Glutamatergic neuron (in vitro differentiated cells): ENCODE results near the gene KRTAP10-8. TPM values are rescaled to one million over a fixed set of nuclear protein-coding genes. Genes with fewer than 3 reads are reported as not detected.

Experiments
- DNase-seq: peaks from one replicate; pipeline ENCODE4 v3.0.0; 2022
- H3K27ac Mint-ChIP-seq: one replicate; pipeline ENCODE4 v1.8.0; 2020; ENCODE audit warnings: mild to moderate bottlenecking, mixed read lengths, inconsistent platforms; ENCODE audit not compliant: unreplicated experiment
- H3K27me3 Mint-ChIP-seq: one replicate; pipeline ENCODE4 v1.8.0; 2020; ENCODE audit warnings: mild to moderate bottlenecking, moderate library complexity, mixed read lengths, inconsistent platforms; ENCODE audit not compliant: unreplicated experiment
- H3K36me3 Mint-ChIP-seq: one replicate; pipeline ENCODE4 v1.8.0; 2020; ENCODE audit warnings: mild to moderate bottlenecking, mixed read lengths, inconsistent platforms; ENCODE audit not compliant: unreplicated experiment
- H3K4me1 Mint-ChIP-seq: one replicate; pipeline ENCODE4 v1.8.0; 2020; ENCODE audit warnings: mild to moderate bottlenecking, low read depth, mixed read lengths, inconsistent platforms; ENCODE audit not compliant: unreplicated experiment
- H3K4me3 Mint-ChIP-seq: one replicate; pipeline ENCODE4 v1.8.0; 2020; ENCODE audit warnings: mild to moderate bottlenecking, mixed read lengths, inconsistent platforms; ENCODE audit not compliant: unreplicated experiment
- H3K9me3 Mint-ChIP-seq: one replicate; pipeline ENCODE4 v1.8.0; 2020; ENCODE audit warnings: mild to moderate bottlenecking, moderate library complexity, mixed read lengths, inconsistent platforms; ENCODE audit not compliant: unreplicated experiment
- total RNA-seq: library from RNA; stranded (reverse); fragmentation: NEBNext Ultra II Directional; extraction: Animal tissue kit (Norgen Biotek cat#: 25700); gene quantifications from one replicate; pipeline ENCODE4 v1.2.1, GENCODE V29; 2021; ENCODE audit not compliant: unreplicated experiment
- TF ChIP-seq, protein P1 (sequence below): fragments of 200-600 bp; sonication (generic); IDR thresholded peaks from one replicate; pipeline ENCODE4 v1.5.0; 2021; ENCODE audit not compliant: partially characterized antibody, unreplicated experiment

KRTAP10-8 gene
- total RNA-seq, 1 donor from 2014 or later = not detected

DNA sequence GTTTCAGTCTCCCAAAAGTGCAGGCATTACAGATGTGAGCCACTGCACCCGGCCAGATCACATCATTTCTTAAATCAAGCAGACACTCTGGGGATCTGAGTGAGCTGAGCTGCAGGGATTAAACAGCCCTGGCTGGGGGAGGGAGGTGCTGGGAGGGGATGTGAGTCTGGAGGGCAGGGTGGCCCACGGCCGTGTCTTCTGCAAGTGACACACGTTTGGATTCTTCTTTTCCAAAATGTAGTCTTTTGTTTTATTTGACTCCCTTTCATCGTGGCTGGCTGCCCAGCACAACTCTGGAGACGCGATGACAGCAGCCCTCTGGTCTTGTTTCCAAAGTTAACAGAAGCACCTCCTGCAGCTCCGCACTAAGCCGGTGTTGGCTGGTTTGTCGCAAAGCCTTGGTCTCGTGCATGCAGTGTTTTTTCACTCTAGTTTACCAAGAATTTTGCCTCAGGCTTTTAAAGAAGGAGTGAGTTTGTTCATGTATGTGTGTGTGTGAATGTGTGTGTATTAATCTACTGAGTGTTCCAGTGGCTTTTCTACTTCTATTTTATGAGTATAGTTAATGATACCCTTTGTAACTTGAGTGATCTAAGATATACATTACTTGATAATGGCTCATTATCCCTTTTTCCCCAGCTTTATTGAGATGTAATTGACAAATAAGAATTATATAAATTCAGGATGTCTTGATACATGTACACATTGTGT lies 28.6 kb upstream of the KRTAP10-8 start:
- Mint-ChIP-seq H3K9me3 (peaks cover 6% of the 10 kb centered on the region), H3K4me1 (no peaks in the 10 kb centered on the region), H3K27ac (no peak overlapping the region), H3K27me3 (no peaks in the 10 kb centered on the region), H3K4me3 (no peak overlapping the region), H3K36me3 (peaks cover 18% of the 10 kb centered on the region)
- no peak for DNase-seq
- TF ChIP-seq, protein P1, sequence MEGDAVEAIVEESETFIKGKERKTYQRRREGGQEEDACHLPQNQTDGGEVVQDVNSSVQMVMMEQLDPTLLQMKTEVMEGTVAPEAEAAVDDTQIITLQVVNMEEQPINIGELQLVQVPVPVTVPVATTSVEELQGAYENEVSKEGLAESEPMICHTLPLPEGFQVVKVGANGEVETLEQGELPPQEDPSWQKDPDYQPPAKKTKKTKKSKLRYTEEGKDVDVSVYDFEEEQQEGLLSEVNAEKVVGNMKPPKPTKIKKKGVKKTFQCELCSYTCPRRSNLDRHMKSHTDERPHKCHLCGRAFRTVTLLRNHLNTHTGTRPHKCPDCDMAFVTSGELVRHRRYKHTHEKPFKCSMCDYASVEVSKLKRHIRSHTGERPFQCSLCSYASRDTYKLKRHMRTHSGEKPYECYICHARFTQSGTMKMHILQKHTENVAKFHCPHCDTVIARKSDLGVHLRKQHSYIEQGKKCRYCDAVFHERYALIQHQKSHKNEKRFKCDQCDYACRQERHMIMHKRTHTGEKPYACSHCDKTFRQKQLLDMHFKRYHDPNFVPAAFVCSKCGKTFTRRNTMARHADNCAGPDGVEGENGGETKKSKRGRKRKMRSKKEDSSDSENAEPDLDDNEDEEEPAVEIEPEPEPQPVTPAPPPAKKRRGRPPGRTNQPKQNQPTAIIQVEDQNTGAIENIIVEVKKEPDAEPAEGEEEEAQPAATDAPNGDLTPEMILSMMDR = no peak

DNA sequence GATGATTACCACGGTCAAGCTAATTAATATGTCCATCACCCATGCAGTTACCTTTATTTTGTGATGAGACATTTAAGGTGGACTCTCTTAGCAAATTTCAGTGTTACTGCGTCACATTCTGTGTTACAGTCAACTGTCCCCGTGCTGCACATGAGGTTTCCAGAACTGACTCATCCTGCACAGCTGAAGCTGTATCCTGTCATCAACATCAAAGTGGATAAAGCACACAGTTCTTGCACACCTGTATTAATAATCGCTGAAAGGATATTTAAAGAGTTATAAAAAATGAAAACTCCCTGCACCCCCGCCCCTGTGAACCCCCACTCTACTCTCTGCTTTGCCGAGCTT lies 28.1 kb upstream of the KRTAP10-8 start:
- Mint-ChIP-seq H3K36me3 (peaks cover 17% of the 10 kb centered on the region), H3K9me3 (peaks cover 5% of the 10 kb centered on the region), H3K27me3 (no peaks in the 10 kb centered on the region), H3K4me3 (no peak overlapping the region), H3K4me1 (no peaks in the 10 kb centered on the region), H3K27ac (no peak overlapping the region)
- DNase-seq = no peak
- TF ChIP-seq, protein P1 = no peak

DNA sequence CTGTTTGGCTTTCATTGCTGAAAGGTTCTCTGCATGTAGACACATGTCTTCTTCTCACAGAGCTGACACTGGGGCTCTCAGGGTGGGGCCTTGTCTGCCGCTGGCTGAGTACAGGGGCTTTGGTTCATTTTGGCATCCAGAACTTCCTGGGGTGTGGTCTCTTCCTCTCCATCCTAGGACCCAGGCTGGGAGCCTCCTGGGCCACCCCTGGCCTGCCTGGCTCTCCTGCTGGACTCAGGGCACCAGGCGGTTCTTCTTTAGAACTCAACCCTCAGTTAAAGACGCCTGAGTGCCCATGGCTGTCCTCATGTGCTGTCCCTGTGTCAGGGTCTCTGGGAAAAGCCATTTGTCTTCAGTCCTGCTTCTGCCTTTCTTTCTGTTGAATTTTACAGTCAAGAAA lies 26.0 kb upstream of the KRTAP10-8 start:
- H3K4me1 Mint-ChIP-seq = peaks cover 1% of the 10 kb centered on the region
- TF ChIP-seq, protein P1 = no peak
- DNase-seq = no peak
- H3K36me3 Mint-ChIP-seq = peaks cover 12% of the 10 kb centered on the region
- H3K9me3 Mint-ChIP-seq = peaks cover 3% of the 10 kb centered on the region
- H3K4me3 Mint-ChIP-seq = no peak overlapping the region
- no peak overlapping the region for H3K27ac Mint-ChIP-seq
- peaks cover 1% of the 10 kb centered on the region for H3K27me3 Mint-ChIP-seq

DNA sequence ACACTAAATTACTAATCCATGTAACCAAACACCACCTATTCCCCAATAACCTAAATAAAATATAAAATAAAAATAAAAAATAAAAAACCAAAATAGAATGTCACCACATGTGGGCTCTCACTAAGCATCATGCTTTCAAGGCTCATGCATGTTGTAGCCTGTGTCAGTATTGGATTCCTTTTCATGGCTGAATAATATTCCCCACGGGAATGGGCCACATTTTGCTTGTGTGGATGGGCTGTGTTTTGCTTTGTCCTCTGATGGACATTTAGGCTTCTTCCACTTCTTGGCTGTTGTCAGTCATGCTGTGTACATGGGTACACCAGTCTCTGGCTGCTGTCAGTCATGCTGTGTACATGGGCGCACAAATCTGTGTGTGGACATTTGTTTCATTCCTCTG lies 22.8 kb upstream of the KRTAP10-8 start:
- H3K9me3 Mint-ChIP-seq = peaks cover 8% of the 10 kb centered on the region
- TF ChIP-seq, protein P1 = no peak
- no peak overlapping the region for H3K27ac Mint-ChIP-seq
- H3K4me1 Mint-ChIP-seq = peaks cover 9% of the 10 kb centered on the region
- DNase-seq = no peak
- H3K4me3 Mint-ChIP-seq = no peak overlapping the region
- H3K36me3 Mint-ChIP-seq = peaks cover 4% of the 10 kb centered on the region
- H3K27me3 Mint-ChIP-seq = peaks cover 8% of the 10 kb centered on the region

DNA sequence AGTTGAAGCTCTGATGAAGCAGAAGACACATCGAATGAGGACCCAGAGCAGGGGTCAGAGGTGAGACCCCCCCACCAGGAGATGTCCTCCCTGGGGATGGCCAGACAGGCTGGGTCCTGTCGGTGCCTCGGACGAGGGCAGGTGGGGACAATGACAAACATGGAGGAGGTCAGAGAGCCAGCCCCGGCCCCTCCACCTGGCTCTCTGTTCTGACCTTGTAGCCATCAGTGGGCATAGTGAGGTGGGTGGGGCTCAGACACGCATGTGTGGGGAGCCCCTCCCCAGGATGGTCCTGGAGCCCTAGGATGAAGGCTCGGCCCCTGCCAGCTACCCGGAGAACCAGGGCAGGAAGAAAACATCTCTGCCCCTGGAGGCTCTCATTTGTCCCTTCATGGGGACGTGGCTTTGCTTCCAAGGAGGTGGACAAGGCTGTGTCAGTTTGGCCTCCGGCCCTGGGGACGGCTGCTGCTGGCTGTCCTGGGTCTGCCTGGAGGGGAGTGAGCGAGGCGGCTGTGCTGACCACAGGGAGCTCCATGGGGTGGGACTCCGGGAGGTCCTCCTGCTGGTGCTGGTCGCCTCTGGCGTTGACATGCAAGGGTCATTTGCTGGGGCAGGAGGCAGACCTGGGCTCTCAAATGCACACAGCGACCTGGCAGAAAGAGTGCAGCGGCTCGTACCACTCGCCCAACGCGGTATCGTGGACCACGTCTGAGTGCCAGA lies 22.1 kb upstream of the KRTAP10-8 start:
- no peak for DNase-seq
- Mint-ChIP-seq H3K4me1 (peaks cover 9% of the 10 kb centered on the region), H3K27ac (no peak overlapping the region), H3K36me3 (peaks cover 4% of the 10 kb centered on the region), H3K4me3 (no peak overlapping the region), H3K9me3 (peaks cover 8% of the 10 kb centered on the region), H3K27me3 (peaks cover 8% of the 10 kb centered on the region)
- TF ChIP-seq, protein P1 = no peak
